Erythroblast (primary cell): ENCODE measurements around the gene FGL2.

Experiments used
- GATA1 ChIP-seq: IDR thresholded peaks from 2 replicates; pipeline ENCODE4 v1.6.1; 2011; ENCODE audit warnings: low read depth, mild to moderate bottlenecking, control low read depth, low read length, moderate library complexity
- POLR2A ChIP-seq: IDR thresholded peaks from 2 replicates; pipeline ENCODE4 v1.6.1; 2011; ENCODE audit warnings: mild to moderate bottlenecking, low read length

GRCh38 chr7:77205706-77206105, 6.1 kb upstream of the FGL2 start:
- TF ChIP-seq POLR2A (no peak), GATA1 (no peak)
